Astrocyte (in vitro differentiated cells and primary cell): ENCODE measurements around the gene PCGF3. TPM values are rescaled to one million over a fixed set of nuclear protein-coding genes. Genes with fewer than 3 reads are reported as not detected.

Source experiments
- DNase-seq: peaks from one replicate; pipeline ENCODE4 v3.0.0-alpha.2; 2010; ENCODE audit warnings: low read depth
- FAIRE-seq: peaks from 2 replicates; lab custom pipeline; 2011; peaks lifted over from hg19 to GRCh38; lab: Jason Lieb, UNC
- H2AFZ ChIP-seq: 2 replicates; pipeline ENCODE4 v1.6.0; 2012; ENCODE audit warnings: low read depth, low read length, inconsistent platforms
- H3K27ac ChIP-seq: 2 replicates; pipeline ENCODE4 v1.5.1; 2011; ENCODE audit warnings: low read depth, low read length, inconsistent platforms
- H3K27me3 ChIP-seq: 2 replicates; pipeline ENCODE4 v1.6.0; 2011; ENCODE audit warnings: low read length, inconsistent platforms; ENCODE audit not compliant: insufficient read depth
- H3K36me3 ChIP-seq: 2 replicates; pipeline ENCODE4 v1.5.1; 2011; ENCODE audit warnings: low read length, inconsistent platforms; ENCODE audit not compliant: insufficient read depth
- H3K4me1 ChIP-seq: 2 replicates; pipeline ENCODE4 v1.5.1; 2011; ENCODE audit warnings: low read length, inconsistent platforms; ENCODE audit not compliant: insufficient read depth
- H3K4me2 ChIP-seq: 2 replicates; pipeline ENCODE4 v1.6.0; 2012; ENCODE audit warnings: low read length, inconsistent platforms
- H3K4me3 ChIP-seq: 2 replicates; pipeline ENCODE4 v1.5.1; 2011; ENCODE audit warnings: low read depth, mild to moderate bottlenecking, low read length, inconsistent platforms; ENCODE audit not compliant: insufficient read depth
- H3K79me2 ChIP-seq: 2 replicates; pipeline ENCODE4 v1.6.0; 2012; ENCODE audit warnings: mild to moderate bottlenecking, low read length, inconsistent platforms; ENCODE audit not compliant: insufficient read depth
- H3K9ac ChIP-seq: 2 replicates; pipeline ENCODE4 v1.6.0; 2012; ENCODE audit warnings: mild to moderate bottlenecking, low read length, inconsistent platforms
- H3K9me3 ChIP-seq: 2 replicates; pipeline ENCODE4 v1.5.1; 2012; ENCODE audit warnings: low read depth, mild to moderate bottlenecking, low read length, inconsistent platforms; ENCODE audit not compliant: insufficient read depth
- H4K20me1 ChIP-seq: 2 replicates; pipeline ENCODE4 v1.6.0; 2012; ENCODE audit warnings: low read length, inconsistent platforms; ENCODE audit not compliant: insufficient read depth
- H3K27ac Mint-ChIP-seq: one replicate; pipeline ENCODE4 v1.8.0; 2021; ENCODE audit warnings: mild to moderate bottlenecking, mixed read lengths; ENCODE audit not compliant: unreplicated experiment
- H3K27me3 Mint-ChIP-seq: one replicate; pipeline ENCODE4 v1.8.0; 2021; ENCODE audit warnings: low read depth, mixed read lengths; ENCODE audit not compliant: unreplicated experiment
- H3K36me3 Mint-ChIP-seq: one replicate; pipeline ENCODE4 v1.8.0; 2021; ENCODE audit warnings: low read depth, mixed read lengths; ENCODE audit not compliant: unreplicated experiment
- H3K4me1 Mint-ChIP-seq: one replicate; pipeline ENCODE4 v1.8.0; 2021; ENCODE audit warnings: low read depth, mixed read lengths; ENCODE audit not compliant: unreplicated experiment
- H3K4me3 Mint-ChIP-seq: one replicate; pipeline ENCODE4 v1.8.0; 2021; ENCODE audit warnings: mild to moderate bottlenecking, moderate library complexity, mixed read lengths; ENCODE audit not compliant: unreplicated experiment
- H3K9me3 Mint-ChIP-seq: one replicate; pipeline ENCODE4 v1.8.0; 2021; ENCODE audit warnings: mild to moderate bottlenecking, mixed read lengths; ENCODE audit not compliant: unreplicated experiment
- EZH2 ChIP-seq: IDR thresholded peaks from 2 replicates; pipeline ENCODE4 v1.6.1; 2012; ENCODE audit warnings: mild to moderate bottlenecking, low read length, inconsistent platforms; ENCODE audit not compliant: insufficient read depth
- total RNA-seq: library from RNA; stranded (reverse); gene quantifications from 2 replicates; pipeline ENCODE4 v1.2.1, GENCODE V29; 2021
- TF ChIP-seq, protein P1 (sequence below): IDR thresholded peaks from 2 replicates; pipeline ENCODE4 v1.5.1; 2011; ENCODE audit warnings: low read depth, mild to moderate bottlenecking, inconsistent platforms, low read length, moderate library complexity; ENCODE audit not compliant: insufficient read depth

Gene PCGF3
- total RNA-seq, 1 donor from 2014 or later: 65.7 TPM

DNA sequence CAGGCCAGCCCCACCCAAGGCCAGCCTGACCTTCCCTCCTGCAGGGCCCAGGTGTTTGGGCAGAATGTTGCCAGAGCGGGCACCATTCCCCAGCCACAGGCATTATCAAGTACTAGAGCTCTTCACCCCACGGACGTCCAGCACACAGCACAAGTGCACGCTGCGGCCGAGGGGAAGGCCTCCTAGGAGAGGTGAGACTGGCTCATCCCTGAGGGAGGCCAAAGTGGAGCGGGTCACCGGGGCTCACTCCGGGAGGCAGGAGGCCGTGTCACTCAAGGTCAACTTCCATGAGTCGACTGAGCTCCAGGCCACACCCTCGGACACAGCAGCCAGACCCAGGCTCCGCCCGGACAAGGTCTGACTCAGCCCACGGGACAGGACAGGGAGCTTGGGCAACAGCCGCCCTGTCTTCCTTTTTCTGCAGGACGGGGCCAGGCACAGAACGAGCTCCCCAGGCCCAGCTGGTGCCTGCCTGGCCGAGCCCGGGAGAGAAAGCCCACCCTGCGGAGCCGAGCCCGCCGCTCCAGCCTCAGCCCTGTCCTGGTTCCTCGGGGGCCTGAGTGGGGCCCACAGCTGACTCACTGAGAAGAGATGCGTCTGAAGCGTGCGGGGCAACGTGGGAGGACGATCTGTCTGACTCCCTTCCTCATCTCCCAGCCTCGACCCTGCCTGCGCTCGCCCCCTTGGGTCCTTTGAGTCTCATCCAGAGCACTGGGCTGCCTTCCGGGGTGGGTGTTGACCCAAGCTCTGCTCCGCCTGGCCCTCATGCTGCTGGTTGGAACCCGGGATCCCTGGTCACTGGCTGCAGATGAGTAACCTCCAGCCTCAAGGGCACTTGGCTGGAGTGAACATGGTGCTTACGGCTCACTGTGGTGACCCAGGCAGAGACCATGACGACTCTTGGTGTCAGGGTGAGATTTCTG is 18.3 kb upstream of the PCGF3 start:
- Mint-ChIP-seq H3K36me3 (peaks cover 4% of the 10 kb centered on the region), H3K27ac (peak overlapping the region; percentile 97), H3K4me1 (peaks cover 16% of the 10 kb centered on the region), H3K9me3 (no peaks in the 10 kb centered on the region), H3K4me3 (peak overlapping the region; percentile 68), H3K27me3 (peaks cover 3% of the 10 kb centered on the region)
- H4K20me1 ChIP-seq: no peaks in the 10 kb centered on the region
- no peaks in the 10 kb centered on the region for H3K79me2 ChIP-seq
- DNase-seq (peak; percentile 75), FAIRE-seq (peak; percentile 80)
- peak overlapping the region; percentile 53 for H3K9ac ChIP-seq
- peak overlapping the region; percentile 69 for H2AFZ ChIP-seq
- H3K36me3 ChIP-seq: no peaks in the 10 kb centered on the region
- H3K9me3 ChIP-seq: no peaks in the 10 kb centered on the region
- H3K4me1 ChIP-seq: peaks cover 25% of the 10 kb centered on the region
- no peaks in the 10 kb centered on the region for H3K27me3 ChIP-seq
- H3K4me2 ChIP-seq: peak overlapping the region; percentile 76
- TF ChIP-seq, protein P1, sequence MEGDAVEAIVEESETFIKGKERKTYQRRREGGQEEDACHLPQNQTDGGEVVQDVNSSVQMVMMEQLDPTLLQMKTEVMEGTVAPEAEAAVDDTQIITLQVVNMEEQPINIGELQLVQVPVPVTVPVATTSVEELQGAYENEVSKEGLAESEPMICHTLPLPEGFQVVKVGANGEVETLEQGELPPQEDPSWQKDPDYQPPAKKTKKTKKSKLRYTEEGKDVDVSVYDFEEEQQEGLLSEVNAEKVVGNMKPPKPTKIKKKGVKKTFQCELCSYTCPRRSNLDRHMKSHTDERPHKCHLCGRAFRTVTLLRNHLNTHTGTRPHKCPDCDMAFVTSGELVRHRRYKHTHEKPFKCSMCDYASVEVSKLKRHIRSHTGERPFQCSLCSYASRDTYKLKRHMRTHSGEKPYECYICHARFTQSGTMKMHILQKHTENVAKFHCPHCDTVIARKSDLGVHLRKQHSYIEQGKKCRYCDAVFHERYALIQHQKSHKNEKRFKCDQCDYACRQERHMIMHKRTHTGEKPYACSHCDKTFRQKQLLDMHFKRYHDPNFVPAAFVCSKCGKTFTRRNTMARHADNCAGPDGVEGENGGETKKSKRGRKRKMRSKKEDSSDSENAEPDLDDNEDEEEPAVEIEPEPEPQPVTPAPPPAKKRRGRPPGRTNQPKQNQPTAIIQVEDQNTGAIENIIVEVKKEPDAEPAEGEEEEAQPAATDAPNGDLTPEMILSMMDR: no peak
- TF ChIP-seq EZH2: no peak
- no peak overlapping the region for H3K4me3 ChIP-seq
- H3K27ac ChIP-seq: peak overlapping the region; percentile 60

DNA sequence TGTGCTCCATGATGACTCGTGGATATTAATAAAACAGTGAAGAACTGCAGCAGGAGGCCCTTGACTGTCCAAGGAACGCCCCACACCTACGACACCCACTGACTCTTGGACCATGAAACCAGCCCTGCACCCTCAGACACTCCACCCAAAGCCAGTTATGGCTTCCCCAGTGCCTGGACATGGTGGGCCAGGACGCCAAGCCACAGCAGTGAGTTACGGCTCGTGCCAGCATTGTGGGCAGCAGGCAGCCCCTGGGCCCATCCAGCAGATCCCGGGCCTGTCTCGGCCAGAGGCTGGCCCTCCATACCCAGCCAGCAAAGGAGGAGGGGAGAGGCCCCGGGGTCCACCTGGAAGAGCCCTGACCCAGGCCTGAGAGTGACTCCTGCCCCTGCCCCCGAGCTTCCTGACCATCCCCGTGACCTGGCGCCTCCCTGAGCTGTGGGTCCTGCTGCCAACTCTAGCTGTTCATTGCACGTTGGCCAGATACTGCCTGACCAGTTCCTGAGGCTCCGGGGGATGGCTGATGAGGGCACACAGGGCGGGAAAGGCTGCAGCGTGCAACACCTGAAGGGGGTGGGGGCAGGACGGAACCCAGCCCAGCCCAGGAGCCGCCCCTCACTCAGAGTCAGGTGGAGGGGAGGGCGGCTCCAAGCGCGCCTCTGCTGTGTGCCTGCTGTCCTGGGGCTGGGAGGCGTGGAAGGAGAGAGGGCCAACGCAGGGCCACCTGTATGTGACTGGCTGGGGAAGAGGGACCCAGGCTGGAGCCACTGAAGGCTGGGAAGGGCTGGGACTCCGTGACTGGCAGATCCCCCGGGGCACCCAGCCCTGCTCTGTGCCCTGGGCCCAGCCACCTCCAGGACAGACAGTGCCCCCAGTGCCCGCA is 17.4 kb upstream of the PCGF3 start:
- Mint-ChIP-seq H3K4me3 (peak overlapping the region; percentile 68), H3K9me3 (no peaks in the 10 kb centered on the region), H3K27ac (peak overlapping the region; percentile 97), H3K4me1 (peaks cover 17% of the 10 kb centered on the region), H3K27me3 (peaks cover 3% of the 10 kb centered on the region), H3K36me3 (peaks cover 4% of the 10 kb centered on the region)
- H3K27ac ChIP-seq: peak overlapping the region; percentile 60
- TF ChIP-seq EZH2: no peak
- TF ChIP-seq, protein P1: no peak
- peak overlapping the region; percentile 69 for H2AFZ ChIP-seq
- no peaks in the 10 kb centered on the region for H4K20me1 ChIP-seq
- H3K79me2 ChIP-seq: no peaks in the 10 kb centered on the region
- H3K4me3 ChIP-seq: peak overlapping the region; percentile 17
- peak overlapping the region; percentile 53 for H3K9ac ChIP-seq
- H3K9me3 ChIP-seq: no peaks in the 10 kb centered on the region
- H3K36me3 ChIP-seq: no peaks in the 10 kb centered on the region
- FAIRE-seq (no peak), DNase-seq (no peak)
- peaks cover 25% of the 10 kb centered on the region for H3K4me1 ChIP-seq
- peaks cover 3% of the 10 kb centered on the region for H3K27me3 ChIP-seq
- H3K4me2 ChIP-seq: peak overlapping the region; percentile 76
